BE2C (cell line): Measurements from ENCODE around the gene CDC37L1.

Experiments used
- DNase-seq: peaks from one replicate; pipeline ENCODE4 v3.0.0-alpha.2; 2020
- H3K27me3 ChIP-seq: fragments of 250-450 bp; sonication (Bioruptor Pico); 2 replicates; pipeline ENCODE4 v1.5.1; 2020; ENCODE audit warnings: mild to moderate bottlenecking
- H3K36me3 ChIP-seq: fragments of 250-450 bp; sonication (Bioruptor Pico); 2 replicates; pipeline ENCODE4 v1.5.1; 2020; ENCODE audit warnings: mild to moderate bottlenecking
- H3K4me1 ChIP-seq: fragments of 250-450 bp; sonication (Bioruptor Pico); 2 replicates; pipeline ENCODE4 v1.5.1; 2020
- H3K4me3 ChIP-seq: 2 replicates; pipeline ENCODE4 v1.5.1; 2011; ENCODE audit warnings: low read depth, low read length
- H3K9me3 ChIP-seq: fragments of 250-450 bp; sonication (Bioruptor Pico); 2 replicates; pipeline ENCODE4 v1.5.1; 2020
- CTCF ChIP-seq: IDR thresholded peaks from 2 replicates; pipeline ENCODE4 v1.5.1; 2012; ENCODE audit warnings: mild to moderate bottlenecking, low read depth, low read length

The CDC37L1 gene

GRCh38 chr9:4661165-4661564, 18.2 kb upstream of the CDC37L1 start:
- DNase-seq = no peak
- no peaks in the 10 kb centered on the region for H3K27me3 ChIP-seq
- H3K4me1 ChIP-seq = no peaks in the 10 kb centered on the region
- no peak overlapping the region for H3K4me3 ChIP-seq
- no peaks in the 10 kb centered on the region for H3K36me3 ChIP-seq
- H3K9me3 ChIP-seq = no peaks in the 10 kb centered on the region
- no peak for TF ChIP-seq CTCF

GRCh38 chr9:4661611-4662010, 17.8 kb upstream of the CDC37L1 start:
- TF ChIP-seq CTCF = no peak
- DNase-seq = no peak
- Histone ChIP-seq H3K27me3 (no peaks in the 10 kb centered on the region), H3K4me1 (no peaks in the 10 kb centered on the region; the same call in 1 of the 2 replicates), H3K36me3 (no peaks in the 10 kb centered on the region), H3K4me3 (peak overlapping the region; percentile 77), H3K9me3 (no peaks in the 10 kb centered on the region)

DNA sequence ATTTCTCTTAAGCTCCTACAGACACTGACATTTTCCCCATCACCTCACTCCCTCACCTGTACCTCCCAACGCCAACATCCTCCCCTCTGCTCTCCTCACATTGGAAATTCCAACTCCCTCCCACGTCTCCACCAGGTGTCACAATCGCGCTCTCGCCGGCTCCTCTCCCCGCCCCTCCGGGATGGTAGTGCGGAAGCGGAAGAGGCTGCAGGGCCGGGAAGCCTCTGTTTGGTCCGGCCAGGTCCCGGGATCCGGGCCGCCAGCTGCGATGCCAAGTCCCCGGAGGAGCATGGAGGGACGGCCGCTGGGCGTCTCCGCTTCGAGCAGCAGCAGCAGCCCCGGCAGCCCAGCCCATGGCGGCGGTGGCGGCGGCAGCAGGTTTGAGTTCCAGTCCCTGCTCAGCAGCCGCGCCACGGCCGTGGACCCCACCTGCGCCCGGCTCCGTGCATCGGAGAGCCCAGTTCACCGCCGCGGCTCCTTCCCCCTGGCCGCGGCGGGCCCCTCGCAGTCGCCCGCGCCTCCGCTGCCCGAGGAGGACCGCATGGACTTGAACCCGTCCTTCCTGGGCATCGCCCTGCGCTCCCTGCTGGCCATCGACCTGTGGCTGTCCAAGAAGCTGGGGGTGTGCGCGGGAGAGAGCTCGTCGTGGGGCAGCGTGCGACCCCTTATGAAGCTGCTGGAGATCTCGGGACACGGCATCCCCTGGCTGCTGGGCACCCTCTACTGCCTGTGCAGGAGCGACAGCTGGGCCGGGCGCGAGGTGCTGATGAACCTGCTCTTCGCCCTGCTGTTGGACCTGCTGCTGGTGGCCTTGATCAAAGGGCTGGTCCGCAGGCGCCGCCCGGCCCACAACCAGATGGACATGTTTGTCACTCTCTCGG, 17.0 kb upstream of the CDC37L1 start, which contains the start of gene PLPP6:
TSS of gene PLPP6 (plus strand) at position 187 of the 881 bp plus-strand sequence. CDS start at position 269, 82 bp downstream.
- Histone ChIP-seq H3K36me3 (no peaks in the 10 kb centered on the region), H3K4me3 (peak within 1 kb of the TSS; percentile 77), H3K4me1 (no peaks in the 10 kb centered on the region; the same call in 1 of the 2 replicates), H3K27me3 (no peaks in the 10 kb centered on the region), H3K9me3 (no peaks in the 10 kb centered on the region)
- peak; percentile 87 for DNase-seq
- peak; percentile 65 for TF ChIP-seq CTCF

GRCh38 chr9:4662989-4663792, 16.2 kb upstream of the CDC37L1 start:
- H3K4me1 ChIP-seq = no peaks in the 10 kb centered on the region; the same call in 1 of the 2 replicates
- DNase-seq = no peak
- H3K4me3 ChIP-seq = peak overlapping the region; percentile 77
- no peaks in the 10 kb centered on the region for H3K27me3 ChIP-seq
- TF ChIP-seq CTCF = no peak
- no peaks in the 10 kb centered on the region for H3K9me3 ChIP-seq
- no peaks in the 10 kb centered on the region for H3K36me3 ChIP-seq

- no peak overlapping the region for H3K4me3 ChIP-seq
- no peaks in the 10 kb centered on the region; the same call in 1 of the 2 replicates for H3K4me1 ChIP-seq
- no peaks in the 10 kb centered on the region for H3K9me3 ChIP-seq
- H3K36me3 ChIP-seq = no peaks in the 10 kb centered on the region
- no peak for TF ChIP-seq CTCF
- H3K27me3 ChIP-seq = 0 out of 2 replicates have a peak, but pooled peaks cover 2% of the 10 kb centered on the region
- no peak for DNase-seq
Measured at GRCh38 chr9:4663956-4664355, 15.4 kb upstream of the CDC37L1 start.
